ENCODE results near the gene SEM1.

Gene SEM1

GRCh38 chr7:96640054-96640453, 69.6 kb downstream of the SEM1 start:
- H3K4me3 ChIP-seq (ENCODE audit: low read depth, low read length) = no peak overlapping the region
- TF ChIP-seq CTCF (IDR thresholded peaks at IDR 0.05; ENCODE audit: insufficient read depth, low read depth, low read length, missing control alignments) = no peak
- no peak for DNase-seq (ENCODE audit: low read depth)

Data from GM12865 (cell line).